ENCODE data around the gene KLHL29.

GRCh38 chr2:23530206-23530908 lies 145.4 kb downstream of the KLHL29 start:
- no peak for TF ChIP-seq CTCF (IDR thresholded peaks at IDR 0.05)
- no peak for TF ChIP-seq POLR2A (IDR thresholded peaks at IDR 0.05)
